GM23248 (cell line): Measurements from ENCODE around the gene IQCF5.
"Not testable (repeated sequence)": the region's sequence is repeated elsewhere in the genome, so short reads cannot be mapped to it uniquely, and the experiment has no call there.

Experiments
- EZH2 ChIP-seq: fragments of 200-600 bp; sonication (generic); IDR thresholded peaks from 2 replicates; pipeline ENCODE4 v1.6.1; 2018; ENCODE audit warnings: antibody characterized with exemption, mild to moderate bottlenecking; ENCODE audit not compliant: insufficient read depth, poor library complexity, severe bottlenecking
- EZH2phosphoT487 ChIP-seq: fragments of 200-600 bp; sonication (generic); IDR thresholded peaks from 2 replicates; pipeline ENCODE4 v1.6.1; 2018; ENCODE audit warnings: antibody characterized with exemption, moderate library complexity, mild to moderate bottlenecking, low read depth; ENCODE audit not compliant: insufficient read depth

- not testable (repeated sequence) for TF ChIP-seq EZH2phosphoT487, EZH2
Observed at GRCh38 chr3:51855411-51855810, 20.0 kb downstream of the IQCF5 start.
